HG03175 (cell line): Measurements from ENCODE around the gene KDM2B.

ENCODE experiments used
- ATAC-seq: cut with Tn5 transposase; IDR thresholded peaks from one replicate; pipeline ENCODE4 v1.9.1; 2021; ENCODE audit warnings: mild to moderate bottlenecking, moderate library complexity; ENCODE audit not compliant: unreplicated experiment

Gene KDM2B

GRCh38 chr12:121532503-121533393, 48.1 kb downstream of the KDM2B start:
- ATAC-seq, result no peak

GRCh38 chr12:121531356-121531750, 49.5 kb downstream of the KDM2B start:
- ATAC-seq, result no peak

GRCh38 chr12:121530600-121531355, 50.0 kb downstream of the KDM2B start:
- peak; percentile 57 for ATAC-seq

- no peak for ATAC-seq
Observed at GRCh38 chr12:121529184-121529583, 51.6 kb downstream of the KDM2B start.

- no peak for ATAC-seq
Observed at GRCh38 chr12:121525411-121525810, 55.4 kb downstream of the KDM2B start.

- no peak for ATAC-seq
Observed at GRCh38 chr12:121524196-121524916, 56.5 kb downstream of the KDM2B start.

- peak; percentile 53 for ATAC-seq
Observed at GRCh38 chr12:121523741-121524140, 57.1 kb downstream of the KDM2B start.

- ATAC-seq, result no peak
Observed at GRCh38 chr12:121522971-121523370, 57.9 kb downstream of the KDM2B start.

GRCh38 chr12:121520586-121521086, 60.2 kb downstream of the KDM2B start:
- no peak for ATAC-seq

GRCh38 chr12:121520119-121520518, 60.7 kb downstream of the KDM2B start:
- no peak for ATAC-seq

- no peak for ATAC-seq
Observed at GRCh38 chr12:121519227-121519626, 61.6 kb downstream of the KDM2B start.

- ATAC-seq, result no peak
Observed at GRCh38 chr12:121518656-121519055, 62.2 kb downstream of the KDM2B start.

GRCh38 chr12:121516437-121517011, 64.3 kb downstream of the KDM2B start:
- no peak for ATAC-seq

GRCh38 chr12:121515615-121516014, 65.2 kb downstream of the KDM2B start:
- ATAC-seq, result no peak

- ATAC-seq, result peak; percentile 62
Observed at GRCh38 chr12:121514184-121514742, 66.6 kb downstream of the KDM2B start.

- ATAC-seq, result peak; percentile 77
Observed at GRCh38 chr12:121513464-121514183, 67.2 kb downstream of the KDM2B start.

GRCh38 chr12:121512561-121512960, 68.3 kb downstream of the KDM2B start:
- ATAC-seq, result no peak

GRCh38 chr12:121511916-121512315, 68.9 kb downstream of the KDM2B start:
- ATAC-seq, result no peak

- no peak for ATAC-seq
Observed at GRCh38 chr12:121509339-121509738, 71.5 kb downstream of the KDM2B start.

GRCh38 chr12:121508533-121508932, 72.3 kb downstream of the KDM2B start:
- no peak for ATAC-seq
